GM19193 (cell line): ENCODE measurements around the gene FAM25A.
"Not testable (repeated sequence)": the region's sequence is repeated elsewhere in the genome, so short reads cannot be mapped to it uniquely, and the experiment has no call there.

Source experiments
- POLR2A ChIP-seq: IDR thresholded peaks from 4 replicates; pipeline ENCODE4 v1.6.1; 2011; ENCODE audit not compliant: insufficient read depth, insufficient read length; ENCODE audit errors: extremely low read depth

Gene FAM25A

GRCh38 chr10:87020056-87020455 lies at the start of gene FAM25A:
FAM25A (plus strand) TSS chr10:87020294; CDS start chr10:87020325, 31 bp downstream.
- not testable (repeated sequence) for TF ChIP-seq POLR2A

- TF ChIP-seq POLR2A, result peak; percentile 86
Measured at GRCh38 chr10:86970982-86971231, 49.2 kb upstream of the FAM25A start.

DNA sequence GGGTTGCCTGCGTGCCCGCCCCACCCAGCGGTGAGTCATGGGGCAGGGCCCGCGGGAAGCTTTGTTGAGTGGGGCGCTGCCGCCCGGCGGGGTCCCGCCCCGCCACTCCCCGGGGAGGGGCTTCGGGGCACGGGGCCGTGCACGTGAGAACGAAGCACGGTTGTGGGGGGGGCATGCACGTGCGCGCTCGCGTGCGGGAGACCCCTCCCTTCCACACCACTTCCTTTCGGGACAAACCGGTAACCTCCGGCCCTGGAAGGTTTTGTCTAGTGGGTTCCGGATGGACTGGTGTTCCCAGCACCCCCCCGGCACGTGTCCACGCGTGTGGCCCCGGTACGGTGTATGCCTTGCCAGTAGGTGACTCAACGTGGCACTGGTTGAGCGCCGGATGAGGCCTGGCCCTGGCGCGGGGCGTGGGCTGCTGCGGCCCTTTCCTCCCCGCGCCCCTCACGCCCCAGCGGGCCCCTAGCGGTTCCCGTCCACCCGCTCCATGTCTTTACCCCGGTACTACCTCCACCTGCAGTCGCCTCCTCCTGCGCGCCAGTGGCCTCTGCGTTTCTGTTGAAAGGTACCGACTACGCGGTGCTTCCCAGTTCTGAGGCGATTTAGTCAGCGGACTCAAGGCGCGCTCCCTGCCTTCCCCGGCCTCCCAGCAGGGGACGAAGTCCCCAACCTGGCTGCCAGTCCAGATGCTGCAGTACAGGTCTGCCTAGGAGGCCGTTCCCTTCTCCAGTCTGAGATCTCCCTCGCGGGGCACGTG lies 48.7 kb upstream of the FAM25A start:
- peak; percentile 53 for TF ChIP-seq POLR2A

DNA sequence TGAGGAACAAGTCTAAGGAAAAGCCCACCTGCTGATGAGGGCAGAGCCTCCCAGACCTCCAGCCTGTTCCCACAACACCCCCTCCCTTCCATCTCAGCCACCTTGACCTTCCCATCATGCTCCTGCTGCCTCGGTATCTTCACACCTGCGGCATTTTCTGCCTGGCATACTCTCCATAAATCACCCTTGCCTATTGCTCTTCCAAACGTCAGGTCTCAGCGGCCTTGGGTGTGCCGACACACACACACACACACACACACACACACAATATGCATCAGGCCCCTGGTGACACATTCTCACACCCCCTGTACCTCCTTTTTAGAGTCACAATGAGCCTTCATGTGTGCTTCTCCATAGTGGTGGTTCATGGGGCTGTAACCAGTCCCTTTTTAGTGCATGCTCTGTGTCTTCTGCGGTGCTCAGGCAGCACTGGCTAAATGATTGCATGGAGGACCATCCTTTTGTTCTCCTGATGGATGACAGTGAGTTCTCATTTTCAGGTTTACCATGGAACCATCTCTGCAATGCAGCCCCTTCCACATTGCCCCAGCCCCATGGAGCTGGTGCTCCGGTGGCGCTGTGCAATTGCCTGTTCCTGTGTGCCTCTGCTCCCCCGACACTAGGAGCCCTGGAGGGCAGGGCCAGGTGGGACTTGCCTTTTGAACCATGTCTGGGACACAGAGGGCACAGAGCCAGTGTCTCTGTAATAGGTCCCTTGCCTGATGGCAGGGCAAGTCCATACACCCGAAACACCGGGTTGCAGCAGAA lies 47.3 kb upstream of the FAM25A start:
- TF ChIP-seq POLR2A, result no peak

GRCh38 chr10:86974484-86974883 lies 45.6 kb upstream of the FAM25A start:
- TF ChIP-seq POLR2A, result no peak

- no peak for TF ChIP-seq POLR2A
Measured at GRCh38 chr10:86976362-86977056, 43.6 kb upstream of the FAM25A start.

DNA sequence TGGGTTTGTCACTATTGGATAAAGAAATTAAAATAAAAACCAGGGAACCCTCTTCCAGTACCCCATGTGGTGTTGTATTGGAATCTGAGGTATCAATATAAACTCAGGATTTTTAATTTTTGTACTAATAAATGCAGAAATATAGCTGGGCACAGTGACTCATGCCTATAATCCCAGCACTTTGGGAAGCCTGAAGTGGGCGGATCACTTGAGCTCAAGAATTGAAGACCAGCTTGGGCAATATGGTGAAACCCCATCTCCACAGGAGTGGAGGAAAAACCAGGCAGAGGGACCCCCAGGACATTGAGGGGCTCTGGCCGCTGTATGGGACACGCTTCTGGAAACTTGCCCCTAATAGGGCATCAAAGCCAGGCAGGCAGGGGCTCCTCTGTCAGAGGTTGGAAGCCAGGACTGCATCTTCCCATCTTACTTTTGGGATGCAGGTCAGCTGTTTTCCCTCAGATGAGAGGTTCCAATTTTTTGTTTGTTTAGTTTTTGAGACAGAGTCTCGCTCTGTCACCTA lies 40.7 kb upstream of the FAM25A start:
- TF ChIP-seq POLR2A, result no peak

- TF ChIP-seq POLR2A, result no peak
Measured at GRCh38 chr10:86979977-86980448, 40.1 kb upstream of the FAM25A start.

DNA sequence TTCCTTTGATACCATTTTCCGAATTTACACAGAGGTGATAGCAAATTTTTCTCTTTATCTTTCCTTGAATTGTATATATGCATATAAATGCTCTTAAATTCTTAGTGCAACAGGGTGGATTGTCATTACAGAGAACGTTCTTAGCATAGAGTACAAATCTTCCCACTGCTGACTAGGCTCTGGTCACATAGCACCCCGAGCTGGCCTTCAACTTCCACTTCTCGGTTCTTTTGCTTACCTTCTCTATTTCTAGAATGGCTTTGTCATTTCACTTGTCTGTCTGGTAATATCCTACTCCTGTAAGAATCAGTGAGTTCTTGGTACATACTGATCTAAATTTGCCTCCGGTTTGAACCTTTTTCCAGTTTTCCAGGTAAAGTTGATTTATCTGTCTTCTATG lies 38.4 kb upstream of the FAM25A start:
- TF ChIP-seq POLR2A, result no peak

- TF ChIP-seq POLR2A, result no peak
Measured at GRCh38 chr10:86988520-86988919, 31.6 kb upstream of the FAM25A start.

GRCh38 chr10:86992456-86992855 lies 27.6 kb upstream of the FAM25A start:
- TF ChIP-seq POLR2A, result no peak

- TF ChIP-seq POLR2A, result no peak
Measured at GRCh38 chr10:86992929-86993328, 27.2 kb upstream of the FAM25A start.

DNA sequence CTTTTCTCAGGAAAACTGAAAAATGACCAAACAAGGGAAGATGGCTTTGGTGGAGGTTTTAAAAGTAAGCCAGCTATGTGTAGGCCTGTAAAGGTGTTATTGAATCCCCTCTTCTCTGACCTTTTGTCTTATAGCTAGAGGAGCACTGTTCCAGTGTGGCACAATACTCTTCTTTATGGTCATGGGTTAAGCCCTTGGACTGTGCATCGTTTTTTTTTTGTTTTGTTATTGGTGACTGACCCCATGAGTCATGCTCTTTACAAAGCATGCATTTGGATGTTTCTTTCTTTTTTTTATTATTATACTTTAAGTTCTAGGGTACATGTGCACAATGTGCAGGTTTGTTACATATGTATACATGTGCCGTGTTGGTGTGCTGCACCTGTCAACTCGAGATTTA lies 19.6 kb upstream of the FAM25A start:
- no peak for TF ChIP-seq POLR2A

DNA sequence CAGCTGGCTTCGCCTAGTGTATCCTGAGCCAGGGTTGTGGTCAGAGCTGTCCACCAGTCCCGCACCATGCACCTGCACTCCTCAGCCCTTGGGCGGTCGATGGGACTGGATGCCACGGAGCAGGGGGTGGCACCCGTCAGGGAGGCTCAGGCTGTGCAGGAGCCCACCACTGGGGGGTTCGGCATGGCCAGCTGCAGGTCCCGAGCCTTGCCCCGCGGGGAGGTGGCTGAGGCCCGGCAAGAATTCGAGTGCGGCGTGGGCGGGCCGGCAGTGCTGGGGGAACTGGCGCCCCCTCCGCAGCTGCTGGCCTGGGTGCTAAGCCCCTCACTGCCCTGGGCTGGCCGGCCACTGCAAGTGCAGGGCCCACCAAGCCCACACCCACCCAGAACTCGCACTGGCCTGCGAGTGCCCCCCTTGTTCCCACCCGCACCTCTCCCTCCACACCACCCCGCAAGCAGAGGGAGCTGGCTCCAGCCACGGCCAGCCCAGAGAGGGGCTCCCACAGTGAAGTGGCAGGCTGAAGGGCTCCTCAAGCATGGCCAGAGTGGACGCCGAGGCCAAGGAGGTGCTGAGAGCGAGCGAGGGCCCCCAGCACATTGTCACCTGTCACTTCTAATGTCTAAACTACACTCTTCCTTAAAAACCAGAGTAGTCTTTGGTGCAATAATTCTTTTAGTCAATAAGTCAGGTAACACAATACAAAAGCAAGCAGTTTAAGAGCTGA lies 11.0 kb downstream of the FAM25A start:
- TF ChIP-seq POLR2A, result no peak

DNA sequence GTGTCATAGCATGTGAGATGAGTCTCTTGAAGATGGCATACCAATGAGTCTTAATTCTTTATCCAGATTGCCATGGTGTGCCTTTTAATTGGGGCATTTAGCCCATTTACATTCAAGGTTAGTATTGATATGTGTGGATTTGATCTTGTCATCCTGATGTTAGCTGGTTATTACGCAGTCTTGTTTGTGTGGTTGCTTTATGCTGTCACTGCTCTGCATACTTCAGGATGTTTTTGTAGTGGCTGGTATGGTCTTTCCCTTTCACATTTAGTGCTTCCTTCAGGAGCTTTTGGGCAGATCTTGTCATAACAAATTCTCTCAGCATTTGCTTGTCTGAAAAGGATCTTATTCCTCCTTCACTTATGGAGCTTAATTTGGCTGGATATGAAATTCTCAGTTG lies 16.5 kb downstream of the FAM25A start:
- no peak for TF ChIP-seq POLR2A
